H9 (cell line): ENCODE results near the gene AMOT. TPM values are rescaled to one million over a fixed set of nuclear protein-coding genes. Genes with fewer than 3 reads are reported as not detected.

Source experiments
- DNase-seq: peaks from one replicate; pipeline ENCODE4 v3.0.0-alpha.2; 2017
- H2AFZ ChIP-seq: one replicate; pipeline ENCODE4 v1.6.1; 2013; ENCODE audit warnings: mild to moderate bottlenecking, low read length, control low read depth, moderate library complexity
- H2AK5ac ChIP-seq: 2 replicates; pipeline ENCODE4 v1.6.1; 2013; ENCODE audit warnings: low read length, control low read depth, mixed read lengths; ENCODE audit not compliant: insufficient read length
- H2BK120ac ChIP-seq: one replicate; pipeline ENCODE4 v1.6.1; 2013; ENCODE audit warnings: low read depth, mild to moderate bottlenecking, low read length, control low read depth, inconsistent platforms; ENCODE audit not compliant: poor library complexity, severe bottlenecking
- H2BK12ac ChIP-seq: 2 replicates; pipeline ENCODE4 v1.6.1; 2013; ENCODE audit warnings: low read length, control low read depth, mixed read lengths, low read depth; ENCODE audit not compliant: insufficient read length
- H2BK15ac ChIP-seq: 2 replicates; pipeline ENCODE4 v1.6.1; 2013; ENCODE audit warnings: low read depth, low read length, control low read depth
- H2BK20ac ChIP-seq: one replicate; pipeline ENCODE4 v1.6.1; 2013; ENCODE audit warnings: low read depth, mild to moderate bottlenecking, low read length, control low read depth, inconsistent platforms; ENCODE audit not compliant: poor library complexity, severe bottlenecking
- H2BK5ac ChIP-seq: 2 replicates; pipeline ENCODE4 v1.6.1; 2013; ENCODE audit warnings: low read length, control low read depth, mixed read lengths; ENCODE audit not compliant: insufficient read length
- H3K14ac ChIP-seq: 2 replicates; pipeline ENCODE4 v1.6.1; 2013; ENCODE audit warnings: low read length, control low read depth; ENCODE audit not compliant: insufficient read depth
- H3K18ac ChIP-seq: 2 replicates; pipeline ENCODE4 v1.6.1; 2013; ENCODE audit warnings: low read depth, mild to moderate bottlenecking, mixed read lengths, low read length, control low read depth; ENCODE audit not compliant: insufficient read length
- H3K23ac ChIP-seq: 2 replicates; pipeline ENCODE4 v1.6.1; 2013; ENCODE audit warnings: low read length, control low read depth, mixed read lengths, low read depth; ENCODE audit not compliant: insufficient read length
- H3K23me2 ChIP-seq: 2 replicates; pipeline ENCODE4 v1.6.1; 2013; ENCODE audit warnings: low read depth, mild to moderate bottlenecking, mixed read lengths, low read length, control low read depth; ENCODE audit not compliant: insufficient read length, poor library complexity, severe bottlenecking
- H3K27ac ChIP-seq: 2 replicates; pipeline ENCODE4 v1.5.1; 2013; ENCODE audit warnings: low read length, control low read depth, mixed read lengths, low read depth; ENCODE audit not compliant: insufficient read length
- H3K27me3 ChIP-seq: 2 replicates; pipeline ENCODE4 v1.6.1; 2013; ENCODE audit warnings: low read length, control low read depth, inconsistent platforms; ENCODE audit not compliant: insufficient read depth
- H3K4ac ChIP-seq: 2 replicates; pipeline ENCODE4 v1.6.1; 2013; ENCODE audit warnings: low read depth, mild to moderate bottlenecking, control low read depth, inconsistent platforms, low read length, moderate library complexity
- H3K4me1 ChIP-seq: 2 replicates; pipeline ENCODE4 v1.6.1; 2013; ENCODE audit warnings: low read length, control low read depth, inconsistent platforms; ENCODE audit not compliant: insufficient read depth
- H3K4me2 ChIP-seq: 2 replicates; pipeline ENCODE4 v1.6.1; 2013; ENCODE audit warnings: low read length, control low read depth, mixed read lengths; ENCODE audit not compliant: insufficient read length, insufficient read depth
- H3K56ac ChIP-seq: 2 replicates; pipeline ENCODE4 v1.6.1; 2013; ENCODE audit warnings: low read depth, mild to moderate bottlenecking, mixed read lengths, low read length, control low read depth; ENCODE audit not compliant: insufficient read length
- H3K79me1 ChIP-seq: 2 replicates; pipeline ENCODE4 v1.6.1; 2013; ENCODE audit warnings: low read depth, mild to moderate bottlenecking, moderate library complexity, low read length, control low read depth, inconsistent platforms; ENCODE audit not compliant: insufficient read depth, poor library complexity, severe bottlenecking
- H3K79me2 ChIP-seq: 2 replicates; pipeline ENCODE4 v1.6.1; 2013; ENCODE audit warnings: low read length, control low read depth, inconsistent platforms; ENCODE audit not compliant: insufficient read depth
- H3K9ac ChIP-seq: 2 replicates; pipeline ENCODE4 v1.6.1; 2013; ENCODE audit warnings: low read length, control low read depth, mixed read lengths; ENCODE audit not compliant: insufficient read length; ENCODE audit errors: extremely low read depth
- H3K9me3 ChIP-seq: one replicate; pipeline ENCODE4 v1.6.1; 2013; ENCODE audit warnings: low read depth, low read length, inconsistent platforms; ENCODE audit not compliant: control insufficient read depth
- H3T11ph ChIP-seq: one replicate; pipeline ENCODE4 v1.6.1; 2013; ENCODE audit warnings: mild to moderate bottlenecking, low read length, control low read depth, inconsistent platforms
- H4K20me1 ChIP-seq: one replicate; pipeline ENCODE4 v1.6.1; 2013; ENCODE audit not compliant: control insufficient read depth, insufficient read length, insufficient read depth
- H4K5ac ChIP-seq: 2 replicates; pipeline ENCODE4 v1.6.1; 2013; ENCODE audit warnings: low read depth, mild to moderate bottlenecking, mixed read lengths, low read length, control low read depth; ENCODE audit not compliant: insufficient read length
- H4K8ac ChIP-seq: replicated peaks from 2 replicates; pipeline ENCODE4 v1.6.1; 2013; ENCODE audit warnings: low read length, control low read depth, mixed read lengths, low read depth; ENCODE audit not compliant: insufficient read length
- H4K91ac ChIP-seq: 2 replicates; pipeline ENCODE4 v1.6.1; 2013; ENCODE audit warnings: low read depth, mild to moderate bottlenecking, moderate library complexity, mixed read lengths, low read length, control low read depth; ENCODE audit not compliant: insufficient read length
- H3K27ac Mint-ChIP-seq, 3 experiments: 2 replicates in 2 of 3; 3 replicates in 1 of 3; pipeline ENCODE4 v1.8.0; 2020 to 2021; ENCODE audit warnings: mixed read lengths in 3 of 3, mild to moderate bottlenecking in 1 of 3, moderate library complexity in 1 of 3
- H3K27me3 Mint-ChIP-seq: 2 replicates; pipeline ENCODE4 v1.8.0; 2021; ENCODE audit warnings: low read depth, mild to moderate bottlenecking, moderate library complexity, mixed read lengths
- H3K36me3 Mint-ChIP-seq, 3 experiments: 2 replicates in 2 of 3; 3 replicates in 1 of 3; pipeline ENCODE4 v1.8.0; 2020 to 2021; ENCODE audit warnings: low read depth in 3 of 3, mixed read lengths in 3 of 3; ENCODE audit not compliant: insufficient read depth in 1 of 3
- H3K4me1 Mint-ChIP-seq, 2 experiments: 2 replicates each; pipeline ENCODE4 v1.8.0; 2020; ENCODE audit warnings: mixed read lengths in 2 of 2
- H3K4me3 Mint-ChIP-seq, 2 experiments: 2 replicates in 1 of 2; 3 replicates in 1 of 2; pipeline ENCODE4 v1.8.0; 2020 to 2021; ENCODE audit warnings: mild to moderate bottlenecking in 2 of 2, mixed read lengths in 2 of 2, moderate library complexity in 1 of 2
- H3K9me3 Mint-ChIP-seq, 2 experiments: 2 replicates in 1 of 2; 3 replicates in 1 of 2; pipeline ENCODE4 v1.8.0; 2020; ENCODE audit warnings: mild to moderate bottlenecking in 2 of 2, mixed read lengths in 2 of 2, moderate library complexity in 1 of 2
- WGBS: extraction: QIAGEN DNeasy Blood & Tissue Kit; methylation state at CpG from one replicate; pipeline ENCODE4 v1.1.7; 2013; ENCODE audit warnings: missing lambda C conversion rate, low lambda C conversion rate, mixed read lengths; ENCODE audit not compliant: insufficient read length; ENCODE audit errors: extremely low coverage; 5-methylcytosine and 5-hydroxymethylcytosine counted together
- total RNA-seq: library from RNA; stranded (reverse); gene quantifications from 2 replicates; pipeline ENCODE4 v1.2.1, GENCODE V29; 2021
- TF ChIP-seq, protein P1 (sequence below): fragments of 200-600 bp; sonication (generic); conservative IDR thresholded peaks from 3 replicates; pipeline ENCODE4 v1.8.0; 2021; ENCODE audit warnings: antibody characterized with exemption, mild to moderate bottlenecking

AMOT gene
- total RNA-seq, 1 experiment from 2014 or later = 17.6 TPM

DNA sequence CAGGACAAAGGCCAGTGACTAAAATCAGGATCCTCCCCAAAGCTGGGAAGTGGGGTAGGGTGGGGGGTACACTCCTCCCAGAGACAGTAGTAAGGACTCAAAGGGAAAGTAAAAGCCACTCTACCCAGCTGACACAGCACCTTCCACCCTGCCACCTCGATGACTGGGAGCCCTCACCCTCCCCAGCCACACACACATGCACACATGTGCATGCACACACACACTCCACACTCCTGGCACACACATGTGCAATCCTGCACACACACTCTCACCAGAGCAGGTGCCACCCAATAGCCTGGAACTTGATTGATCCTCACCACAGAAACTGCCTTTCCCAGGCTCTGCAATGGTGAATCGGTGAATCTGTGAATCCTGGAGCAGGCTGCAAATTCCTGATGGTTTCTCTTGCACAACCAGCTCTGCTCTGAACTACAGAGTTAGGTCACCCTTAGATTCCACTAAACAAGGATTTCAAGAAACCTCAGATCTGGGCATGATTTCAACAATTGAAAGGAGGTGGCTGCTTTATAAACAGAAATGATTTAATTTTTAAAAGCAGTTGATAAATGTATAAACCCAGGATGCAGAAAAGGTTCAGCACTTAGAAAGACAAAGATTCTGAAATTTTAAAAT is 21.5 kb downstream of the AMOT start:
- DNase-seq = no peak
- Histone ChIP-seq H2BK20ac (no peak overlapping the region), H3K79me2 (no peaks in the 10 kb centered on the region), H2AFZ (no peak overlapping the region), H3K79me1 (no peaks in the 10 kb centered on the region), H4K5ac (no peak overlapping the region), H2AK5ac (no peak overlapping the region), H3K4ac (no peak overlapping the region), H4K91ac (no peak overlapping the region), H4K8ac (no peak overlapping the region), H3K23ac (no peak overlapping the region), H3K9ac (no peak overlapping the region), H3K9me3 (no peaks in the 10 kb centered on the region), H3K18ac (peak overlapping the region; percentile 78), H2BK15ac (no peak overlapping the region), H3K4me2 (no peak overlapping the region), H2BK120ac (no peak overlapping the region), H3K27me3 (no peaks in the 10 kb centered on the region), H2BK12ac (no peak overlapping the region), H3K27ac (no peak overlapping the region), H2BK5ac (no peak overlapping the region), H3K14ac (no peak overlapping the region), H3K56ac (no peak overlapping the region), H3K23me2 (no peaks in the 10 kb centered on the region), H3T11ph (no peak overlapping the region), H3K4me1 (peaks cover 3% of the 10 kb centered on the region; the same call in 1 of the 2 replicates), H4K20me1 (no peaks in the 10 kb centered on the region)
- Mint-ChIP-seq H3K27ac (peak overlapping the region in 1 of 3 experiments; percentile 69; a peak in 1 of 7 replicates), H3K27me3 (no peaks in the 10 kb centered on the region), H3K4me3 (no peak overlapping the region), H3K4me1 (peaks cover 25 to 26% of the 10 kb centered on the region in 2 experiments), H3K36me3 (peaks cover 0 to 2% (median 0%) of the 10 kb centered on the region in 3 experiments; a peak in 1 of 7 replicates), H3K9me3 (no peaks in the 10 kb centered on the region)
- no CpG with 5 or more reads among the region's 2 CpGs for WGBS
- TF ChIP-seq, protein P1, sequence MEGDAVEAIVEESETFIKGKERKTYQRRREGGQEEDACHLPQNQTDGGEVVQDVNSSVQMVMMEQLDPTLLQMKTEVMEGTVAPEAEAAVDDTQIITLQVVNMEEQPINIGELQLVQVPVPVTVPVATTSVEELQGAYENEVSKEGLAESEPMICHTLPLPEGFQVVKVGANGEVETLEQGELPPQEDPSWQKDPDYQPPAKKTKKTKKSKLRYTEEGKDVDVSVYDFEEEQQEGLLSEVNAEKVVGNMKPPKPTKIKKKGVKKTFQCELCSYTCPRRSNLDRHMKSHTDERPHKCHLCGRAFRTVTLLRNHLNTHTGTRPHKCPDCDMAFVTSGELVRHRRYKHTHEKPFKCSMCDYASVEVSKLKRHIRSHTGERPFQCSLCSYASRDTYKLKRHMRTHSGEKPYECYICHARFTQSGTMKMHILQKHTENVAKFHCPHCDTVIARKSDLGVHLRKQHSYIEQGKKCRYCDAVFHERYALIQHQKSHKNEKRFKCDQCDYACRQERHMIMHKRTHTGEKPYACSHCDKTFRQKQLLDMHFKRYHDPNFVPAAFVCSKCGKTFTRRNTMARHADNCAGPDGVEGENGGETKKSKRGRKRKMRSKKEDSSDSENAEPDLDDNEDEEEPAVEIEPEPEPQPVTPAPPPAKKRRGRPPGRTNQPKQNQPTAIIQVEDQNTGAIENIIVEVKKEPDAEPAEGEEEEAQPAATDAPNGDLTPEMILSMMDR = no peak
